TTC549 (cell line): ENCODE measurements around the gene KCNJ12.

Experiments used
- FAIRE-seq: peaks from 2 replicates; lab custom pipeline; 2012; peaks lifted over from hg19 to GRCh38; lab: Jason Lieb, UNC

Gene KCNJ12

DNA sequence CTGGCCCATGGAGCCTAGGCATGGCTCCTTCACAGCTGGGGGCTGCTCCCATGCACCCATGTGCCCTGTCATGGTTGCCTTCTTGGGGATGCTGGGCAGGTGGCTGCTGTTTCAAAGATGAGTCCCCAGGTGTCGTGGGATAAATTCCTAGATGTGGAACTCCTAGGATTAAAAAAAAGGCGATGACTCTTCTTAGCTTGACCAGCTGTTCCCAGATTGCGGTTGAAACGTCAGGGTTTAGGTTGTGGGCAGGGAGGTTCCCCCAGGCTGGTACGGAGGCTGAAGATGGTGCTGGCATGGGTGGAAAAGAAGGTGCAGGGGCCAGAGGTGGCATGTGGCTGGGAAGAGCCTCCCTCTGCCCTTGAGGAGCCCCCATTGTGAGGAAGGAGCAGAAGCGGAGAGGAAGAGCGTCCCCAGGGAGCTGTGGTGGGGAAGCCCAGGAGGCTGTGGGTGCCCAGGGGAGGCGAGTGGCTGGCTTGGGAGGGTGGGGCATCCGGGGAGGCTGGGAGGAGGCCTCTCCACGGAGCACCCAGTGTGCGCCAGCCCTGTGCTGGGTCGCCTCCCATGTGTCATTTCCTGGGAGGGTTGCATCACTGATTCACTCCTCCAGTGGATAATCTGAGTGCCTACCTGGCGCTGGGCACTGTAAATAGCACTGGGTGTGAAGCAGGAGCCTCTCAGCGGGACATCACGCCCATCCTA lies 7.5 kb upstream of the KCNJ12 start:
- FAIRE-seq, result no peak

- FAIRE-seq, result no peak
Observed at GRCh38 chr17:21369395-21369794, 6.8 kb upstream of the KCNJ12 start.

DNA sequence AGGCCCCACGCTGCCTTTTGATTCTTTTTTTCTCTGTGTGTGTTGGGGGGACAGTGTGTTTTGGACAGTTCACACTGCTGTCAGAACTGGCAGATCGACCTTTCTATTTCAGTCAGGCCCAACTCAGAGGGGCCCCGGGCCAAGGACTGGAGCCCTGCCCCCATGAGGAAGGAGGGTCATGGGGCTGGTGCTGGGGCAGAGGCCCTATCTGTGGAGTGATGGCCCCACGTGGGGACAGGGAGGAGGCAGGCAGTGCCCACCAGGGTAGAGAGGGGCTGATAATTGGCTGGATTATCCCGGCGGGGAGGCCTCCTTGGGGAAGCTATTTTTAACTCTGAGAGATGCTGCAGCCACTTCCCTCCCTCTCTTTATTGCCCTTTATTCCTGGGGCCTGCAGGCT lies 5.7 kb upstream of the KCNJ12 start:
- FAIRE-seq, result no peak

DNA sequence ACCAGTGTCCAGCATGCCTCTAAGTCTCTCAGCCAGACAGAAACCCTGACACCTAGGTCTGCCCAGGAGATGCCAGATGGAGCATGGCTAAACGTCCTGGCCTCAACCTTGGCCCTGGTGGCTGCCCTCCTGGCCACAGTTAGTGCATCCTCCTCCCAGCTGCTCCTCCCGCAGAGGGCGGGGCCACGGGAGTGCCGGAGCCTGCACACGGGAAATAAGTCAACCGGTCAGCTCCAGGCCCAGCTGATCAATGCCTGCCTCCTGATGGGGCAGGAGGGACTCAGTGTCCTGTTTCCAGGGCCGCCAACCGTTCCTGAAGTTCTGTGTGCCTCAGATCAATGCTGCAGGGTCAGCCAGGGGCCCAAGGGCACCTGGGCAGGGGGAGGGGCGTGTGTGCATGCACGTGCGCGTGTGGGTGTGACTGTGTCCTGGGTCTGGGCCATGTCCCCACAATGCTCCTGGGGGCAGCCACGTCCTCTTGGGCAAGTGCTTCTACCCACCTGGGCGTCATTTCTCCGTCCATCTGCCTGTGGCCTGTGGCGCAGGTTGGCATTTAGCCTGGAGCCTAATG lies 4.6 kb upstream of the KCNJ12 start:
- FAIRE-seq, result no peak

- no peak for FAIRE-seq
Observed at GRCh38 chr17:21372256-21372954, 3.8 kb upstream of the KCNJ12 start.

DNA sequence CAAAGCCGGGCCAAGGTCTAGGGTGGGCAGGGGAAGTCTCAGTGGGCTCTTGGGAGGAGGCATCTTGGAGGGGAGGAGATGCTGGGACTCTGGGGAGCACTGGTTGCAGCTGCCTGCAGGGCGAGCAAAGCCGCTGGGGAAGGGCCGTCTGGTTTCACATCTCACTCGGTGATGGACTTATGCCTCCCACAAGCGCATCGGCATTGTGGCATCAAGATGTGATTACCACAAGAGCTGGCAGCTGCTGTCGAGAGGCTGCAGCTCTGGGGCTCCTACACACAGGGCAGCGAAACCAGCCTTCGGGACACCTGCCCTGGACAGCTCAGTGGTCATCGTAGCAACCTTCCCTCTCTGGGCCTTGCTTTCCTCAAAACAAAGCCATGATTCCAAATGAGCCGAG lies 3.1 kb upstream of the KCNJ12 start:
- no peak for FAIRE-seq

- no peak for FAIRE-seq
Observed at GRCh38 chr17:21373696-21374440, 2.3 kb upstream of the KCNJ12 start.

- no peak for FAIRE-seq
Observed at GRCh38 chr17:21374441-21375161, 1.6 kb upstream of the KCNJ12 start.

DNA sequence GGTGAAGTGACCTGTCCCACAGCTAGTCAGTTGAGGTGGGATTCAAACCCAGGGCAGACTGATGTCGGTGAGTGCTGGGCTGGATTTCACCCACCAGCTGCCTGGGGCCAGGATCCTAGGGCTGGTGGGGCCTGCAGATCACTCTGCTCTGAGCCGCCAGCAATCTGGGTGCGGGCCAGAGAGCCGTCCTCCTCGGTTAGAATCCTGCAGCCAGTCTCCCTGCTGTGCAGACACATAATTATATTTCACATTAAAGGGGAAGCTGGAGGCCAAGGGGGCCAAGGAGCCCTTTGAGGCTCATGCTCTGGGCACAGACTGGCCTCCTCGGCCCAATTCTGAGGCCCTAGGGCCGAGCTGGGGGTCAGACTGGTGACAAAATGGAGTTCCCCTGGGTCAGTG lies 996 bp upstream of the KCNJ12 start:
- no peak for FAIRE-seq

GRCh38 chr17:21375757-21376080 lies 438 bp upstream of the KCNJ12 start:
- FAIRE-seq, result no peak

GRCh38 chr17:21376759-21377690 lies 868 bp downstream of the KCNJ12 start:
- FAIRE-seq, result no peak

GRCh38 chr17:21377705-21378396 lies 1.7 kb downstream of the KCNJ12 start:
- FAIRE-seq, result no peak

GRCh38 chr17:21378553-21378952 lies 2.4 kb downstream of the KCNJ12 start:
- no peak for FAIRE-seq

GRCh38 chr17:21379080-21379711 lies 3.0 kb downstream of the KCNJ12 start:
- no peak for FAIRE-seq

DNA sequence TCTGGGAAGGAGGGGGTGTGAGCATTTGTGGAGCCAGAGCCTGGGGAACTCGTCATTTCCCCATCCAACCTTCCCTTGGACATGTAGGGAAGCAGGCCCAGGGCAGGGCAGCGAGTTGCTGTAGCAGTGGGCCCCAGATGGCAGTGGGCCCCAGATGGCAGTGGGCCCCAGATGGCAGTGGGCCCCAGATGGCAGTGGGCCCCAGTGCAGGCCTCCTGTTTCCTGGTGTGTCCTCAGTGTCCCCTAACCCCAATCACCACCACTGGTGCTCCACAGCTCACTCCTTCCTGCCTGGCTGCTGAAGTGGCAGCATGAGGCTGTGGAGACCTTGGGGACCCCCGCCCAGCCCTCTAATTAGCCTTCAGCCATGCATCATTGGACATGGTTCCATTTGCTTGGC lies 4.5 kb downstream of the KCNJ12 start:
- FAIRE-seq, result no peak

DNA sequence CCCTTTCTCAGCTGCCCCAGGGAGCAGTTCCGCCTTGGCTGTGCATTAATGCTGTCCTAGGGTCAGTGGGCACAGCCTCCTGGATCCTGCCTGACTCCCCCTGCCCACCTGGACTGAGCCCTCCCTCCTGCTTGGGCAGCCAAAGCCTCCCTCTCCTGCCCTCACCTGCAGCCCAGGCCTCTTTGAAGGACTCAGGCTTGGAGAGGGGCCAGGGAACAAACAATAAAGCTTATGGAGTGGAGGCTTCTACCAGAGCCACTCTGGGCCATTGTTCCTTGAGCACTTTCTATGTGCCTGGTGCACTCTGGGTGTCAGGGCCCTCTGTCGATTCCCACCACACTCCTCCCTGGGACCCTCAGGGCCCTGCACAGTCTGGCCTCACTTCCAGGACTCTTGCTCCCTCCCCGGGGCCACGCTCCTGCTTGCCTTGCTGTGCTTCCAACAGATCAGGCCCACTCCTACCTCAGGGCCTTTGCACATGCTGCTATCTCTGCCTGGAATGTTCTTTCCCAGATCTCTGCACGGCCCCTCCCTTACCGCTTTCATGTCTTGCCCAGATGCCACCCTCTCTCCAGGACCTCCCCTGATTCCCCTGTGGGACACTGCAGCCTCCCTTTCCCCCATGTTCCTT lies 5.0 kb downstream of the KCNJ12 start:
- FAIRE-seq, result no peak

GRCh38 chr17:21382560-21383495 lies 6.7 kb downstream of the KCNJ12 start:
- no peak for FAIRE-seq

DNA sequence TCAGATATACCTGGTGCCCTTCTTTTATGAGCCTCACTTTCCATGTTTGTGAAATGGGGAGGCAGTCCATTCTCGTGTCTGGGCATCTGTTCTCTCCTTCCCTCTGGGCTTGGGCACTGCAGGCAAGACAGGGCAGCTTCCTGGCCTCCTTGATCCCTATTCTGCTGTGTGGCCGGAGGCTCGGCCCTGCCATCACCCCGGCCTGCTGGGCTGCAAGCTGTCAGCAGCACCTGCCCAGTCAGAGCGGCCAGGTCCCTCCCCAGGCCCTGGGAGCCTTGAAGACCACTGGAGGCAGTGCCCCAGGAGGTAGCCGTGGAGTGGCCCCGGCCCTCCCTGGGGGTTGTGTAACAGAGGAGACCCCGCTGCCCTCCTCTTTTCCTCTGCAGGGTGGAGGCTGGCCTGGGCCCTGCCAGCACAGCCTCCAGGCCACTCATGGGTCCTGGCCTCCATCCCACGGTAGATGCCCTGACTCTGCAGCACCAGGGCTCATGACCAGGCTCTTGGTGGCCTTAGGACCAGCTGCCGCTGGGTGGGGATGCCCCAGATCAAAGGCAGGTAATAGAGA lies 9.2 kb downstream of the KCNJ12 start:
- FAIRE-seq, result no peak
